HEK293 (cell line): Measurements from ENCODE around the gene MAK.

ENCODE experiments used
- CTCF ChIP-seq: fragments of 450-650 bp; formaldehyde crosslinking; IDR thresholded peaks from 2 replicates; pipeline ENCODE4 v1.5.1; 2016; ENCODE audit warnings: missing biosample characterization, missing genetic modification characterization
- REST ChIP-seq: fragments of 450-650 bp; formaldehyde crosslinking; IDR thresholded peaks from 2 replicates; pipeline ENCODE4 v1.5.1; 2016; ENCODE audit warnings: missing biosample characterization, missing genetic modification characterization
- TCF7L2 ChIP-seq: IDR thresholded peaks from 2 replicates; pipeline ENCODE4 v1.6.1; 2011; ENCODE audit warnings: low read depth, mild to moderate bottlenecking, inconsistent platforms, low read length, moderate library complexity, borderline replicate concordance
- ZBTB8A ChIP-seq: fragments of 450-650 bp; formaldehyde crosslinking; IDR thresholded peaks from 2 replicates; pipeline ENCODE4 v1.5.1; 2016; ENCODE audit warnings: missing biosample characterization, missing genetic modification characterization
- ZNF10 ChIP-seq: fragments of 450-650 bp; formaldehyde crosslinking; IDR thresholded peaks from 2 replicates; pipeline ENCODE4 v1.5.1; 2017; ENCODE audit warnings: missing biosample characterization, missing genetic modification characterization
- ZNF121 ChIP-seq: fragments of 450-650 bp; formaldehyde crosslinking; IDR thresholded peaks from 2 replicates; pipeline ENCODE4 v1.5.1; 2016; ENCODE audit warnings: missing biosample characterization, missing genetic modification characterization
- ZNF280C ChIP-seq: fragments of 450-650 bp; formaldehyde crosslinking; IDR thresholded peaks from 2 replicates; pipeline ENCODE4 v1.5.1; 2016; ENCODE audit warnings: missing biosample characterization, missing genetic modification characterization
- ZSCAN4 ChIP-seq: fragments of 450-650 bp; formaldehyde crosslinking; IDR thresholded peaks from 2 replicates; pipeline ENCODE4 v1.5.1; 2017; ENCODE audit warnings: missing biosample characterization, missing genetic modification characterization

- TF ChIP-seq ZNF280C (tag by site-specific recombination), result no peak
- no peak for TF ChIP-seq ZSCAN4 (tag by site-specific recombination)
- TF ChIP-seq ZNF121 (tag by site-specific recombination), result no peak
- no peak for TF ChIP-seq CTCF (tag by site-specific recombination)
- TF ChIP-seq ZBTB8A, result no peak
- no peak for TF ChIP-seq TCF7L2
- TF ChIP-seq ZNF10 (tag by site-specific recombination), result no peak
- no peak for TF ChIP-seq REST
Measured at GRCh38 chr6:10736731-10737130, 101.6 kb downstream of the MAK start.
